T follicular helper cell (primary cell): Measurements from ENCODE around the gene SUFU.
"Not testable (repeated sequence)": the region's sequence is repeated elsewhere in the genome, so short reads cannot be mapped to it uniquely, and the experiment has no call there.

Source experiments
- DNase-seq: peaks from one replicate; pipeline ENCODE4 v3.0.0-alpha.2; 2020; ENCODE audit warnings: low read depth
- total RNA-seq, 2 experiments: gene quantifications; one replicate each; lab custom pipeline; 2026; lab: John Stamatoyannopoulos, UW

Gene SUFU
- total RNA-seq, result 5.2 to 21.5 reads per million in 2 experiments

GRCh38 chr10:102503264-102504178, at the start of gene SUFU:
Gene SUFU, plus strand, starts transcription at chr10:102503972. Its CDS starts 181 bp downstream, at chr10:102504153.
- peak; percentile 99 for DNase-seq

- DNase-seq, result not testable (repeated sequence)
Observed at GRCh38 chr10:102454662-102455487, 48.9 kb upstream of the SUFU start.

GRCh38 chr10:102455893-102456471, 47.8 kb upstream of the SUFU start:
- no peak for DNase-seq

GRCh38 chr10:102457591-102458150, 46.1 kb upstream of the SUFU start:
- DNase-seq, result no peak

- no peak for DNase-seq
Observed at GRCh38 chr10:102458656-102459055, 45.1 kb upstream of the SUFU start.

- DNase-seq, result no peak
Observed at GRCh38 chr10:102460836-102461186, 43.0 kb upstream of the SUFU start.

- DNase-seq, result peak; percentile 91
Observed at GRCh38 chr10:102461187-102462054, 42.4 kb upstream of the SUFU start.

GRCh38 chr10:102462512-102463054, 41.2 kb upstream of the SUFU start:
- DNase-seq, result no peak

GRCh38 chr10:102463983-102464382, 39.8 kb upstream of the SUFU start:
- no peak for DNase-seq

GRCh38 chr10:102465466-102465865, 38.3 kb upstream of the SUFU start:
- no peak for DNase-seq

GRCh38 chr10:102467318-102467717, 36.5 kb upstream of the SUFU start:
- DNase-seq, result no peak

- DNase-seq, result no peak
Observed at GRCh38 chr10:102467971-102468438, 35.8 kb upstream of the SUFU start.

- DNase-seq, result no peak
Observed at GRCh38 chr10:102468683-102469082, 35.1 kb upstream of the SUFU start.

- DNase-seq, result no peak
Observed at GRCh38 chr10:102470579-102471546, 32.9 kb upstream of the SUFU start.

- DNase-seq, result no peak
Observed at GRCh38 chr10:102473445-102474331, 30.1 kb upstream of the SUFU start.

- DNase-seq, result no peak
Observed at GRCh38 chr10:102475451-102476040, 28.2 kb upstream of the SUFU start.

- DNase-seq, result no peak
Observed at GRCh38 chr10:102476466-102477141, 27.2 kb upstream of the SUFU start.
